Activated CD8-positive, alpha-beta memory T cell treated with anti-CD3 and anti-CD28 coated beads for 48 hours (primary cell): ENCODE results near the gene KRTAP12-1.

Experiments used
- DNase-seq, 3 experiments: peaks; one replicate each; pipeline ENCODE4 v3.0.0-alpha.2; 2020; ENCODE audit warnings: low read depth in 2 of 3, low spot score in 2 of 3

The KRTAP12-1 gene

GRCh38 chr21:44681861-44682579 is at the start of gene KRTAP12-1:
KRTAP12-1 (minus strand) TSS chr21:44682163; CDS start chr21:44682123, 40 bp downstream.
- DNase-seq, result no peak

DNA sequence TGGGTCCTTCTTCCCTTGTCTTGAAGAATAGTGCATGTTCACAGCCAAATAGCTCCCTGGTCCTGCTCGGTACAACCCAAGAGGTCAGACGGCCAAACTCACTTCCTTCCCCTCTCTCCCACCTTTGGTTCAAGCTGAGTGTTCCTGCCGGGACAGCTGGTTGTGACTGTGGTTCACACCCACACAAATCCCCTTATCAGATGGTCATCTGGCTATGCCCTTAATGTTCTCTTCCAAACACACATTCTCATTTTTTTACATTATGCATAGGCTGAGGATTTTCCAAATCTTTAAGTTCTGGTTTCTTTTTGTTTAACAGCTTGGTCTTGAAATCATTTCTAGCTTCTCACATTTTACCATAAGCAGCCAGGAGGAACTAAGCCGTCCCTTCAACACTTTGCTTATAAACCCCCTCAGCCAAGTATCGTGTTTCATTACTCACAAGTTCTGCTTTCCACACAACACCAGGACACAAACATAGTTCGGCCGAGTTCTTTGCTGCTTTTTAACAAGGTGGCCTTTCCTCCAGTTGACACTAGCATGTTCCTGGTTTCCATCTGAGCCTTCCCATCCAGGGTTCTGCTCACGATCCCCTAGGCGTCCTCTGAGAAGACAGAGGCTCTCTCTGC is 49.1 kb upstream of the KRTAP12-1 start:
- DNase-seq, result no peak

GRCh38 chr21:44730028-44730395 is 48.0 kb upstream of the KRTAP12-1 start:
- DNase-seq, result no peak

DNA sequence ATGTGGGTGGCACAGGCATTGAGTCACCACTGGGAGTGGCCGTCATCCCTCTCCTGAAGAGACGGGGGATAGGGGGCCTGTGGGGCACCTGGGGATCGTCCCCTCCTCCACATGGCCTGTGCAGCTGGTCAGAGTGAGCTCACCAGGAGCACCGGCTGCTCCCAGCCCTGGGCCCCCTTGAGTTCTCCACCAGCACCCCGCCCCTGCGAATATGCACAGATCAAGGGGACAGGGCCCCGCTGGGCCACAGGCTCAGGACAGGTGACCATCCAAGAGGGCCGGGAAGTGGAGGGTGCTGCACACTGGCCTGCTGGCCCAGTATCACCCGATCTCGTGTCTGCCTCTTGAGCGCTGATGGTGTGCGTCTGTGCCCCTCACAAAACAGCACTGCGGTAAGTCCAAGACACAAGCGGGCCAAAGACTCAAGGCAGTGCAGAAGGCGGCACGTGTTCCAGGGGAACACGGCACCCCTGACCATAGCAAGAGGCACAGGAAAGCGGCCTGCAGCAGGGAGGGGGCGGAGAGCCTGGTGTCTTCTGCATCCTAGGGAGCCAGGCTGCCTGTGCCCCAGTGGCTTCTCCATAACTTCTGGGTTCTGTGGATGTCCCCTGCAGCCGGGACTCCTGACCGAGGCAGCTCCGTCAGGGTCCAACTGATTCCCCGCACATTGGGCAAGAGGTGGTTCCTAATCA is 47.5 kb upstream of the KRTAP12-1 start:
- no peak for DNase-seq

GRCh38 chr21:44728716-44729115 is 46.8 kb upstream of the KRTAP12-1 start:
- no peak for DNase-seq

GRCh38 chr21:44727757-44728156 is 45.8 kb upstream of the KRTAP12-1 start:
- DNase-seq, result no peak

DNA sequence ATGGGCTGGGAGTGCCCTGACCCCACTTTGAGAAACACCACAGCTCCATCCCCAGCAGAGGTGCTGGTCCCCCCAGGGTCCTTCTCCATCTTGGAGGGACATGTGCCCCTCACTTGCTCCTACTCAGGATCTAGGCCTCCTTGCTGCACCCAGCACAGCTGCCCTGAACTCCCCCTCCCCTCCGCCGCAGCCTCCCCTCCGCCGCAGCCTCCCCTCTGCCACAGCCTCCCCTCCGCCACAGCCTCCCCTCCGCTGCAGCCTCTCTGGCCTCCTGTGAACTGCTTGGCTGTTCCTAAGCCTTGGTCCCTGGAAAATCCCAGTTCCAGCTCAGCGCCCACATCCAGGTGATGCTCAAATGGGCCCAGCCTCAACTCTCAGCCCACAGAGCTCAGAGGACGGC is 45.4 kb upstream of the KRTAP12-1 start:
- no peak for DNase-seq

DNA sequence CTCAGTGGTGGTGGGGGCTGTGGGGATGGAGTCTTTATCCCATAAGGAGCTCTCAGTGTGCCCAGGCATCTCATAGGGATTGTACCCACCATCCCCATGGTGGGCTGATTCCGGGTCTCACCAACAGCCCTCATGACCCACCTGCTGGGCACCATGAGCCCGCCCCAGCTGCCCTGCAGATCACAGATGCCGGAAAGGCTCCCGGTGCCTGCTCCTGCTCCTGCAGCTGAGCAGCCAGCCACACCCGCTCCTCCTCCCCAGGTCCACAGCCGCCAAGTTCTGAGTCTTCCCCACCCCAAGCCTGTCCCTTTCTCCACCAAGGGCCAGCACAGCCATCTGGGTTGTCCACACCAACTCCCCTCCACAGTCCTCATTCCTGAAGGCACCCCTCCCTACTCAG is 44.9 kb upstream of the KRTAP12-1 start:
- no peak for DNase-seq

DNA sequence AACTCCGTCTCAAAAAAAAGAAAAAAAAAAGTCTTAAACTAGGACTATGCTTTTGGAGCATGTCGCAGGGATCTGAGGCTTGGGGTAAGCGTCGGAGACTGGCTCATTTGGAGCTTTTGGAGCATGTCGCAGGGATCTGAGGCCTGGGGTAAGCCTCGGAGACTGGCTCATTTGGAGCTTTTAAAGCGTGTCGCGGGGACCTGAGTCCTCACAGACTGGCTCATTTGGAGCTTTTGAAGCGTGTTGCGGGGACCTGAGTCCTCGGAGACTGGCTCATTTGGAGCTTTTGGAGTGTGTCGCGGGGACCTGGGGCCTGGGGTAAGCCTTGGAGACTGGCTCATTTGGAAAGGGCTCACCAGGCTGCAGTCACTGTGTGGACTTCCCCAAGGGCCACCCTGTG is 43.0 kb upstream of the KRTAP12-1 start:
- no peak for DNase-seq

GRCh38 chr21:44724196-44724595 is 42.2 kb upstream of the KRTAP12-1 start:
- no peak for DNase-seq

DNA sequence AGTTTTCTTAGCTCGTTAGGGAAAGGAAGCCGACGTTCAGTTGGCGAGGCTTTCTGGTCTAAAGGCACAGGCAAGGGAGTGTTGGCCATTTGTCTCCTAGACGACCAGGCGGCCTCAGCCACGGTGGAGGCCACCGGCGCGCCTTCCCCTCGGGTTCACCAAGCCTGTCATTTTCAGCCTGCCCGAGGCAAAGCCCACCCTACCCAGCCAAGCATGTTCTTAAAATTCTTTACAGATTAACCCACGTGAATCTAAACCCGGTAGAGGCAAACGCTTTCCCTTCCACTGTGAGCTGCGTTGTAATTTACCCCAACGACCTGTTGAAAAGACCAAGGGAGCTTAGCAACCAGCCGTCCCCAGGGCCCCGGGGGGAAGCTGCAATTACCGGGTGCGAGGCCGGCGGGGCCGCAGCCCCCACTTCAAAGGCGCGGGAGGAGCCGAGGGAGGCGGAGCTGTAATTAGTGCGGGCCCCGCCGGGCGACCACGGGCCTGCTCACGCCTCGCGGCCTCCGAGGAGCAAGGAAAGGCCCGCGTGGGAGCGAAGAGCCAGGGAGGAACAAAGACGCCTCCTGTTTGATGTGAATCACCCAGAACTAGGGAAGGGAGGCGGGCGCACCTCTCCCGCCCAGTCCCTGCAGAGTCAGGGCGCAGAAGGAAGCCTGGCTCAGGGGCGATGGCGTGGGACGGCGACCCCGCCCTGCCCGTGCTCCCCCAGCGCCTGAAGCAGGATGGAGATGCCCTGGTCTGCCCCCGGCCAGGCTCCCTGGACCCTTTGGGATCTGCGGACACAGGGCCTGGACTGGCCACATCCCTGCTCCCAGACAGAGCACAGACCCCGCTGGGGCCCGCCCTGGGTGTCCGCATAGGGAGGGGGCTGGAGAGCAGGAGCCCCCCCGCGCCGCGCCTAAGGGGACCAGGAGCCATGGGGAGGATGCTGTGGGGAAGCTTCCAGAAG is 41.5 kb upstream of the KRTAP12-1 start:
- no peak for DNase-seq

- no peak for DNase-seq
These were observed 40.8 kb upstream of the KRTAP12-1 start for GRCh38 chr21:44722731-44723130.

- DNase-seq, result no peak
These were observed 38.2 kb upstream of the KRTAP12-1 start for GRCh38 chr21:44720170-44720569.

- no peak for DNase-seq
These were observed 36.6 kb upstream of the KRTAP12-1 start for GRCh38 chr21:44718571-44718970.

- no peak for DNase-seq
These were observed 36.1 kb upstream of the KRTAP12-1 start for GRCh38 chr21:44718093-44718492.

GRCh38 chr21:44716984-44717383 is 35.0 kb upstream of the KRTAP12-1 start:
- DNase-seq, result no peak

- DNase-seq, result no peak
These were observed 32.9 kb upstream of the KRTAP12-1 start for GRCh38 chr21:44714905-44715304.

GRCh38 chr21:44713846-44714245 is 31.9 kb upstream of the KRTAP12-1 start:
- no peak for DNase-seq

DNA sequence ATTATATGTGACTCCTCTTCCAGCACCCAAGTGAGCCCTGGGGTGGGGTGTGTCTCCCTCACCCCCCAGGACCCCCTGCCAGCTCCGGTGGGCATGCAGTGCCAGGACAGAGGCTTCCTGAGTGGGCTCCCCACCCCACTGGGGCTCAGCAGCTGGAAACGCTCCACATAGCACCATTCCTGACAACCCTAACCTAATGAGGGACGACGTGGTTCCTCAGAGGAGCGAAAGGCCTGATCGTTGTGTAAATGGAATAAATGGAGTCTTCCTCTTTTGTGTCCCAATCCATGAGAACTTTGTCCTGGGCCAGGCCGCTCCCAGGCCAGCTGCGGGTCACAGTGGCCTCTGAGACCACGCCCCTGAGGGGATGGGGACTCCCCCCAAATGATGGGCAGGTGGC is 31.2 kb upstream of the KRTAP12-1 start:
- no peak for DNase-seq

- DNase-seq, result no peak
These were observed 30.5 kb upstream of the KRTAP12-1 start for GRCh38 chr21:44712203-44713028.
